SK-N-MC (cell line): ENCODE results near the gene HELZ2.

Experiments used
- EZH2 ChIP-seq: fragments of 200-600 bp; sonication (generic); IDR thresholded peaks from one replicate; pipeline ENCODE4 v1.6.1; 2017; ENCODE audit warnings: antibody characterized with exemption
- FOXP2 ChIP-seq: optimal IDR thresholded peaks from 2 replicates; pipeline ENCODE3; 2011; ENCODE audit warnings: mild to moderate bottlenecking, moderate library complexity; ENCODE audit not compliant: insufficient read depth; ENCODE audit errors: extremely low read length, control extremely low read depth
- POLR2AphosphoS5 ChIP-seq: IDR thresholded peaks from 2 replicates; pipeline ENCODE4 v1.6.1; 2012; ENCODE audit warnings: mild to moderate bottlenecking, low read depth, low read length, borderline replicate concordance

- TF ChIP-seq EZH2 (no peak), POLR2AphosphoS5 (no peak), FOXP2 (no peak)
These were observed 17.1 kb downstream of the HELZ2 start for GRCh38 chr20:63556873-63557478.
